AG04450 (cell line): Measurements from ENCODE around the gene NOL3. TPM values are rescaled to one million over a fixed set of nuclear protein-coding genes. Genes with fewer than 3 reads are reported as not detected.

Experiments used
- CTCF ChIA-PET: fragments of 300-600, 350-600 bp; formaldehyde crosslinking; extraction: SDS; loops from one replicate; lab custom pipeline; 2022; ENCODE audit warnings: antibody characterized with exemption, inconsistent platforms; lab: Charles Lee
- POLR2A ChIA-PET: fragments of 350-600 bp; formaldehyde crosslinking; extraction: SDS; loops from one replicate; lab custom pipeline; 2021; ENCODE audit warnings: antibody characterized with exemption, inconsistent platforms; lab: Yijun Ruan, JAX
- DNase-seq: peaks from one replicate; pipeline ENCODE4 v3.0.0-alpha.2; 2011; ENCODE audit warnings: low read depth, low spot score
- H3K27ac ChIP-seq: one replicate; pipeline ENCODE4 v1.5.1; 2012; ENCODE audit warnings: low read depth, low read length, control low read depth
- H3K27me3 ChIP-seq: one replicate; pipeline ENCODE4 v1.6.0; 2012; ENCODE audit warnings: low read length; ENCODE audit not compliant: control insufficient read depth, insufficient read depth
- H3K4me3 ChIP-seq: 2 replicates; pipeline ENCODE4 v1.5.1; 2011; ENCODE audit warnings: mild to moderate bottlenecking, low read depth, low read length, control low read depth
- H3K9me3 ChIP-seq: 2 replicates; pipeline ENCODE4 v1.5.1; 2012; ENCODE audit warnings: low read length; ENCODE audit not compliant: control insufficient read depth, insufficient read depth
- polyA plus RNA-seq: library from polyadenylated mRNA; depleted of rRNA; stranded (reverse); fragments of >200 nt; gene quantifications from 2 replicates; pipeline ENCODE4 v1.2.3, GENCODE V29; 2011
- TF ChIP-seq, protein P1 (sequence below): IDR thresholded peaks from 2 replicates; pipeline ENCODE4 v1.5.1; 2011; ENCODE audit warnings: low read depth, low read length, control low read depth, inconsistent platforms

NOL3 gene
- polyA plus RNA-seq, 1 experiment = 8.2 TPM

DNA sequence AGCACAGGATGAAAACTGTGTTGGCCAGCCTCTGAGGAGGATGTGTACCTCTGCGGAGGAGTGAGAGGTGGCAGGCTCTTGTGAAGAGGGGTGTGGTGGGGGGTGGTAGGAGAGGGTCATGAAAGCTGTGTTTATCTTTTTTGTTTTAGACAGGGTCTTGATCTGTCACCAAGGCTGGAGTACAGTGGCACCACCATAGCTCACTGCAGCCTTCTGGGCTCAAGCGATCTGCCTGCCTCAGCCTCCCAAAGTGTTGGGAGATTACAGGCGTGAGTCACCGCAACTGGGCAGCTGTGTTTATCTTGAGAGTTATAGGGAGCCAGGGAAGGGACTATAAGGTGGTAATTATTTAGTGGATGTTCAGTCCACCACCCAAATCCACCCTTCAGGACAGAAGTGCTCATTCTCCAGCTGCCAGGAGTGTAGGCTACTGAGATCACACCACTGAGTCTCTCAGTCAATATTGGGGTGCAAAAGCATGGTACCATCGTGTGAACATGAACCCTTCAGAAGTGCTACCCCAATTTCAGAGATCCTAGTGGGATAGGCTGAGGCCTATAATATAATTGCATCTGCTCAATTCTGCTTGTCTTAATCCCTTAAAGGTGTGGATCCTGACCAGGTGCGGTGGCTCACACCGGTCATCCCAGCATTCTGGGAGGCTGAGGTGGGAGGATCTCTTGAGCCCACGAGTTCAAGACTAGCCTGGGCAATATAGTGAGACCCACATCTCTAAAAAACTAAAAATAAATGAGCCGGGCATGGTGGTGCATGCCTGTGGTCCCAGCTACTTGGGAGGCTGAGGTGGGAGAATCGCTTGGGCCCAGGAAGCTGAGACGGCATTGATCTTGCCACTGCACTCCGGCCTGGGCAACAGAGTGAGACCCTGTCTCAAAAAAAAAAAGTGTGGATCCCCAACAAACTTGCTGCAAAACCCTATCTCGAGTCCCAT is 20.4 kb downstream of the NOL3 start:
- Histone ChIP-seq H3K27ac (no peak overlapping the region), H3K27me3 (no peaks in the 10 kb centered on the region), H3K4me3 (no peak overlapping the region), H3K9me3 (no peaks in the 10 kb centered on the region; the same call in 1 of the 2 replicates)
- TF ChIP-seq, protein P1, sequence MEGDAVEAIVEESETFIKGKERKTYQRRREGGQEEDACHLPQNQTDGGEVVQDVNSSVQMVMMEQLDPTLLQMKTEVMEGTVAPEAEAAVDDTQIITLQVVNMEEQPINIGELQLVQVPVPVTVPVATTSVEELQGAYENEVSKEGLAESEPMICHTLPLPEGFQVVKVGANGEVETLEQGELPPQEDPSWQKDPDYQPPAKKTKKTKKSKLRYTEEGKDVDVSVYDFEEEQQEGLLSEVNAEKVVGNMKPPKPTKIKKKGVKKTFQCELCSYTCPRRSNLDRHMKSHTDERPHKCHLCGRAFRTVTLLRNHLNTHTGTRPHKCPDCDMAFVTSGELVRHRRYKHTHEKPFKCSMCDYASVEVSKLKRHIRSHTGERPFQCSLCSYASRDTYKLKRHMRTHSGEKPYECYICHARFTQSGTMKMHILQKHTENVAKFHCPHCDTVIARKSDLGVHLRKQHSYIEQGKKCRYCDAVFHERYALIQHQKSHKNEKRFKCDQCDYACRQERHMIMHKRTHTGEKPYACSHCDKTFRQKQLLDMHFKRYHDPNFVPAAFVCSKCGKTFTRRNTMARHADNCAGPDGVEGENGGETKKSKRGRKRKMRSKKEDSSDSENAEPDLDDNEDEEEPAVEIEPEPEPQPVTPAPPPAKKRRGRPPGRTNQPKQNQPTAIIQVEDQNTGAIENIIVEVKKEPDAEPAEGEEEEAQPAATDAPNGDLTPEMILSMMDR = no peak
- ChIA-PET POLR2A (no interaction called here), CTCF (interaction anchor here (2.2 kb wide), 1 partner anchor 237 kb away, joined by 7 read pairs; no protein-coding TSS in a partner anchor)
- peak; percentile 33 for DNase-seq

DNA sequence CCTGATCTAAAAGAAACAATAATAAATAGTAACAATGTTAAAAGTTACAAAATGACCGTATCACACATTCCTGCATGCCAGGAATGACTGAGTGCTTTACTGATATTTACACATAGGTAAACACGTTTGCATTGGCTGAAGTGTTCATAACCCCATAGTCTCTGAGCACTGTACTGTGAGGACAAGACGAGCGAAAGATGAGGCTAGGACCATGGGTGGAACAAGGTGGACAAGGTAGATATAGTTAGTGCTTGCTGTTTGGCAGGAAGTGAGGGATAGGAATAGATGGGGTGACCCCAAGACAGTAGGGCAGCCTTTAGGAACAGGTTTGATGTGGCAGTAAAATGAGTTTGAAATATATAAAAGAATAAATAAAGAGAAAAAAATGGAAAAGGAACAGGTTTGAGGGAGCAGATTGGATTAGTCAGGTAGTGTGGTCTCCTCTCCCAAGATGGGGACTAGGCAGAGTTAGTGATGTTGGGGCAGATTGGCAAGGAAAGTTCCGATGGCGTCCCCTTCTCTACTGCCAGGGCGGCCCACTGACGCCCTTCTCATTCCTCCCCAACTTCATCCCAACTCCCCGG is 21.2 kb downstream of the NOL3 start:
- TF ChIP-seq, protein P1 = no peak
- H3K9me3 ChIP-seq = no peaks in the 10 kb centered on the region; the same call in 1 of the 2 replicates
- peak overlapping the region; percentile 55 for H3K4me3 ChIP-seq
- CTCF ChIA-PET = no interaction called here
- no peaks in the 10 kb centered on the region for H3K27me3 ChIP-seq
- POLR2A ChIA-PET = no interaction called here
- peak overlapping the region; percentile 21 for H3K27ac ChIP-seq
- no peak for DNase-seq

DNA sequence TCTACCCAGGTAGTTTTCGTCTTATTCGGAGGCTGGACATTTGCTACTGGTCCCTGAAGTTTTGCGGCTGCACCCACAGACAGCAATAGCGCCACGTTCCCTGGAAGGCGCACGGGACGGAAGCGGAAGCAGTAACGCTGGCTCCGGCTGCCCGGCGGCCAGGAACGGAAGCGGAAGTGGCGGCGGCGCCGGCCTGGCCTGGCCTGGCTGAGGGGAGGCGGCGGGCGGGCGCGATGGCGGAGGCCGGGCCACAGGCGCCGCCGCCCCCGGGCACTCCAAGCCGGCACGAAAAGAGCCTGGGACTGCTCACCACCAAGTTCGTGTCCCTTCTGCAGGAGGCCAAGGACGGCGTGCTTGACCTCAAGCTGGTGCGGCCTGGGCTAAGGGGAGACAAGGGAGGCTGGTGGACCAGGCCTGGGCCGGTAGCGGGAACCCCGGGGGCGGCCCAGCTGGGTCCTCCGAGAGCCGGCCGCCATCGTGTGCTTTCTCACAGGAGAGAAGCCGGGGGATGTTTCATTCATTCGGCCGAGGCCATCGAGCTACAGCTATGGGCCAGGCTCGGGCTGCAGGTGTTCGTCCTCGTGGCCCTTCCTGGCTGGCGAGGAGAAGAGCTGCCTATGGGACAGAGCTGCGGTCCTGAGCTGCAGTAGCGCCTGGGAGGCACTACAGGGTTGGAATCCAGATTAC is 21.8 kb downstream of the NOL3 start, which contains the start of gene E2F4:
TSS of gene E2F4 (plus strand) at position 161 of the 687 bp plus-strand sequence. CDS start at position 234, 73 bp downstream.
- Histone ChIP-seq H3K27me3 (no peaks in the 10 kb centered on the region), H3K27ac (peak within 1 kb of the TSS; percentile 39), H3K4me3 (peak within 1 kb of the TSS; percentile 98), H3K9me3 (no peaks in the 10 kb centered on the region; the same call in 1 of the 2 replicates)
- TF ChIP-seq, protein P1 = no peak
- POLR2A ChIA-PET = no interaction called here
- CTCF ChIA-PET = no interaction called here
- DNase-seq = peak; percentile 76

DNA sequence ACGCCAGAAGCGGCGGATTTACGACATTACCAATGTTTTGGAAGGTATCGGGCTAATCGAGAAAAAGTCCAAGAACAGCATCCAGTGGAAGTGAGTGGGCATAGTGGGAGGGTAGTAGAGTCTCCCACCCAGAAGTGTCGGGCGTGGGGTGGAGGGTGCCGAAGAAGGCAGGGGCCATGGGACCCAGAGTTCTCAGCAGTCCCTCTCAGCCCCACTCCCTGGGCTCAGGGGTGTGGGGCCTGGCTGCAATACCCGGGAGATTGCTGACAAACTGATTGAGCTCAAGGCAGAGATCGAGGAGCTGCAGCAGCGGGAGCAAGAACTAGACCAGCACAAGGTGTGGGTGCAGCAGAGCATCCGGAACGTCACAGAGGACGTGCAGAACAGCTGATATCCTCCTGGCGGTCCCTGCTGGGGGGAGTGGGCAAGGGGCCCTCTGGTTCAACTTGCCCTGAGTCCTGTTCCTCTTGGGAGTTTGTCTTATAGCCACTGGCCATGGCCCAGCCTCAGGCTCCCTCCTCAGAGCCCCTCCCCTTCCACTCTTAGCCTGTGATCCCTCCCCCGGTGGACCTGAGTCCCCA is 22.5 kb downstream of the NOL3 start:
- TF ChIP-seq, protein P1 = no peak
- ChIA-PET CTCF (interaction anchor here (0.9 kb wide), 1 partner anchor 288 kb away, joined by 3 read pairs; the partner anchor contains the start of gene ATP6V0D1), POLR2A (no interaction called here)
- H3K27me3 ChIP-seq = no peaks in the 10 kb centered on the region
- H3K27ac ChIP-seq = no peak overlapping the region
- peak overlapping the region; percentile 98 for H3K4me3 ChIP-seq
- no peaks in the 10 kb centered on the region; the same call in 1 of the 2 replicates for H3K9me3 ChIP-seq
- no peak for DNase-seq
